Measurements from ENCODE around the gene SPEM1. TPM values are rescaled to one million over a fixed set of nuclear protein-coding genes. Genes with fewer than 3 reads are reported as not detected.

The SPEM1 gene
- total and polyA plus RNA-seq, 11 donors = not detected

- no peaks in the 10 kb centered on the region for H3K9me3 ChIP-seq
- 1 to 2% (median 1%) methylated on average over 24 to 65 of the region's 65 CpGs for whole genome bisulfite sequencing, 4 donors
- peak overlapping the region; percentile 59 to 98 (median 90) for H3K27ac ChIP-seq
- peaks cover 0 to 16% (median 0%) of the 10 kb centered on the region in 9 donors for H3K36me3 ChIP-seq
- H3K4me3 ChIP-seq = peak overlapping the region; percentile 49 to 88 (median 72)
- peaks cover 0 to 5% (median 0%) of the 10 kb centered on the region in 9 donors for H3K27me3 ChIP-seq
- ATAC-seq (peak in 3 of 4 donors; percentile 32 to 54 (median 44)), DNase-seq (peak; percentile 66 to 86 (median 72))
- TF ChIP-seq CTCF (IDR thresholded peaks at IDR 0.05) = peak in 4 of 12 donors; percentile 11 to 30 (median 17)
- TF ChIP-seq POLR2A (IDR thresholded peaks at IDR 0.05) = peak in 1 of 2 donors; percentile 42
- peaks cover 5 to 34% (median 17%) of the 10 kb centered on the region in 12 donors for H3K4me1 ChIP-seq
- intact Hi-C loops (cut with DNase I) = loop anchor here in 6 of 10 donors (1.0 to 5.0 kb wide), 7 partner anchors 11 to 156 kb away; partner anchors contain the start of genes POLR2A (in 3 of the 6), KCTD11 (in 2 of the 6), TMEM102 (in 2 of the 6) and FGF11 (in 1 of the 6)
These were observed 15.3 kb upstream of the SPEM1 start for GRCh38 chr17:7404737-7405349.

- intact Hi-C loops (cut with DNase I) = loop anchor here in 2 of 10 donors (2.0 kb wide), 1 partner anchor 29 kb away; the partner anchor contains the start of gene TMEM102 (in 2 of the 2)
- peaks cover 0 to 5% (median 0%) of the 10 kb centered on the region in 9 donors for H3K27me3 ChIP-seq
- H3K36me3 ChIP-seq = peaks cover 0 to 16% (median 0%) of the 10 kb centered on the region in 9 donors
- H3K27ac ChIP-seq = peak overlapping the region; percentile 59 to 98 (median 90)
- H3K9me3 ChIP-seq = no peaks in the 10 kb centered on the region
- no peak for ATAC-seq
- WGBS, 4 donors = 15 to 38% (median 19%) methylated on average over 8 to 38 of the region's 38 CpGs
- DNase-seq = no peak
- TF ChIP-seq POLR2A (IDR thresholded peaks at IDR 0.05) = no peak
- no peak for TF ChIP-seq CTCF (IDR thresholded peaks at IDR 0.05)
- peak overlapping the region; percentile 49 to 88 (median 72) for H3K4me3 ChIP-seq
- H3K4me1 ChIP-seq = peaks cover 5 to 34% (median 17%) of the 10 kb centered on the region in 12 donors
These were observed 14.5 kb upstream of the SPEM1 start for GRCh38 chr17:7405350-7406234.

- H3K4me3 ChIP-seq = peak overlapping the region in 1 of 12 donors; percentile 72
- no peaks in the 10 kb centered on the region for H3K9me3 ChIP-seq
- intact Hi-C loops (cut with DNase I) = loop anchor here in 1 of 10 donors (2.0 kb wide), 1 partner anchor 28 kb away; the partner anchor contains the start of gene TMEM102
- peak overlapping the region in 2 of 12 donors; percentile 91 to 92 for H3K27ac ChIP-seq
- DNase-seq (no peak), ATAC-seq (no peak)
- no peak for TF ChIP-seq CTCF (IDR thresholded peaks at IDR 0.05)
- TF ChIP-seq POLR2A (IDR thresholded peaks at IDR 0.05) = no peak
- peaks cover 0 to 16% (median 0%) of the 10 kb centered on the region in 9 donors for H3K36me3 ChIP-seq
- WGBS, 4 donors = 60 to 72% (median 64%) methylated on average over 10 to 12 of the region's 12 CpGs
- peaks cover 5 to 34% (median 17%) of the 10 kb centered on the region in 12 donors for H3K4me1 ChIP-seq
- H3K27me3 ChIP-seq = peaks cover 0 to 5% (median 0%) of the 10 kb centered on the region in 9 donors
These were observed 13.8 kb upstream of the SPEM1 start for GRCh38 chr17:7406235-7406825.

Data from heart left ventricle (tissue), 16 donors.